Measurements from ENCODE around the gene CD276.

Gene CD276

DNA sequence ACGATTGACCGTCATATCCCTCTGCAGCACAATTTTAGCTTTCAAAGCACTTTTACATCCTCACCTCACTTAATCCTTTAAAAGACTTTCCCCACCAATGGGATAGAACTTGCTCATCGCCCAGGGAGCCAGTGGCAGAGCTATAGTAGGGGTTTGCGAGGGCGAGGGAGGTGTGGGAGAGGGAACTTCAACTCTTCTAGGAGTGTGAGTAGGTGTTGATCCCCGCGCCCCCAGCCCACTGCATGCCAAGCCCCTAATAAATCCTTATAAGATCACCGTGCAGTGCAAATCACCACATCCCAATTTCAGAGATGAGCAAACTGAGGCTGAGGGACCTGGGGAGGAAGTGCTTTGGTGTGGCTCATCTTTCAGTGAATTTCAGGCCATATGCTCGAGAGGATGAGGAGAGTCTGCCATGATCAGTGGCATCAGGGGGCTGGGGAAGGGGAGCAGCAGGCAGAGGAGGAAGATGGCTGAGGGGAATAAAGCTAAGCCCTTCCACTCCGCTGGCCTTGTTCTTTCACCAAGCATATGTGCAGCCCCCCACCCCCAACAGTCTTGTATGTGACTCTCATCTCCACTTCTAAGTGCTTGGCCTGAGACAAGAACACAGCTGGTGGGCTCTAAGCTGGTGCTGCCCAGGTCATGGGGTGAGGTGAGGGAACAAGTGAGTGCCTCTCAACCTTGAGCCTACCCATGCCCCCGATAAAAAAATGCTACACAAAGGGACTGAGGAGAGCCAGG, 63.8 kb downstream of the CD276 start:
- DNase-seq (ENCODE audit: low spot score): no peak

DNA sequence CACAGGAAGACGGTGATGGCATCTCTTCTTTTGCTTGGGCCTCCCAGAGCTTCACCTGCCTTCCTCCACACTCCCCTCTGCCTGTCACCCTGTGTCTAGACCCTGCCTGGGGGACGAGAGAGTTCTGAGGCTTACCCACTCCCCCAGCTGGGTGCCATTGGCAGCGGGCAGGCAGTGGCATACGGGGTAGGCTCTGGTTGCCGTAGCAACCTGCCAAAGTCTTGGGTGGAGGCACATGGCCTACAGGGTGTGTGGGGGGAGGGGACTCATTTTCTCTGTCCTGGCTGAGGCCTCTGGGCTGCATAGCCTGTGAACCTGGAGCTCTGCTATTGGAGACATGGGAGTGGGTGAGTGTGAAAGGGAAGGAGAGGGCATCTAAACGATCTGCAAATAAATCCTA, 64.5 kb downstream of the CD276 start:
- DNase-seq (ENCODE audit: low spot score): peak; percentile 38

DNA sequence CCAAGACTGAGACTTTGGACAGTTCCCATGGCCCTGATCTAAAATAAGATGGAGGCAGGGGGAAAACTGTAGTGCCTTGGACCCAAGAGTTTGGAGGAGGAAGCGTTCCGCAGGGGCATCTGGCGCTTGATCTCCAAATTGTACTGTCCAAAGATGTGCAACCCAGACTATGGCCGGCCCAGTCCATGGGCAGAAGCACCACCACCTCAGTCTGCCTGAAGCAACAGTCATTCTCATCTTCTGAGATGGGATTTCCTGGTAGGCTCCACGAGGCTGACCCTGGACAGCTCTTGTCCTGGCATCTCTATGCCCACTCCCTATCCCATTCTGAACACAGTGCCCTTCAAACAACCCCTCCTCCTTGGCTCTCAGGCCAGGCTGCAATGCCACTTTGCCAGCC, 65.3 kb downstream of the CD276 start:
- DNase-seq (ENCODE audit: low spot score): no peak

DNA sequence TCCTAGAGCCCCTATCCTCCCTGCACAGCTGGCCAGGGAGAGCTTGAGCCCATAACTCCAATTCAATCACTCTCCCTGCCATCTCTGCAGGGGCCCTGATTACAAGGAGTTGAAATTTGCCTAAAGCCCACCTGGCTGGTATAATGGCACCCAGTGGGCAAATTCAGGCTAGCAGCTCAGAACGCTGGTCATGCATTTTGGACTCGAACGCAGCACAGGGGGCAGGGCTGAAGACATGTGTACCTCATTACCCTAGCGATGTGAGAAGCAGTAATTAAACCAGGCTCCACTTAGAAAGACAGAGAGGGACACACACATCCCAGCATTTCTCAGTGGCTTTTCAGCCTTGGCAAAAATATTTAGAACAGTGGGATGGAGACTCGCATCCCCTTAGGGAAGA, 65.8 kb downstream of the CD276 start:
- no peak for DNase-seq (ENCODE audit: low spot score)

DNA sequence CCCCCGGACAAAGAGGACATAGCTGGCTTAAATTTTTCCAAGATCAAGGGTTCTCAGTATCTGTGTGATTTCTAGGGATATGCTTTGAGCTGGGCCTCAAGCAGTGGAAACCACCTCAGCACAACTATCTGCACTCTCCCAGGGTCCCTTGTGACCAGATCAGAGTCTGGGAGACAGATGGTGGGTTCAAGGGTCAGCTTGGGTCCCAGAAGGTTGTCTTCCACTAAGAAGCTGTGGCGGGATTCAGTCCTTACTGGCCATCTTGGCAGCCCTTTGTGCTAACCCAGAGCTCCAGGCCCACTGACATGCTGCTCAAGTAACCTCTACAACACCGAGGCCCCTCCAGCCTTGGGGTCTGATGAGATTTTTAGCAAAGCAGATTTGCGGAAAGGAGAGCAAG, 66.3 kb downstream of the CD276 start:
- no peak for DNase-seq (ENCODE audit: low spot score)

DNA sequence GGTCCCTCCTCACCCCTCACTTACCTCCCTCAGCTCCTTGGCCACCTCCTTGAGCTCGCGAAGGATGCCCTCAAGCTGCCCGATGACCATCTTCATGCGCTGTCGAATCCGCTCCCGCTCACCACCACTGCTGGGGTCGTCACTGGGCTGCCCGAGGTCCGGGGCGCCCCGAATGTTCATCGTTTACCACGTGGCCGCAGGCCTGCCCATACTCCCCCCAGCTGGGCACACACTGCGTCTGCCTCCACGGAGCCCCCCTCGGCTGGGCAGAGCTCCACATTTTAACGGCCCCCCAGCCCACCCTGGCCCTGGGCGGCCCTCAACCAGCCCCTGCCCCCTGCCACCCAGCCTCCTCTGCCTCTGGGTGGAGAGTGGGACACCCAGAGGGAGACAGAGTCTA, 66.8 kb downstream of the CD276 start:
- no peak for DNase-seq (ENCODE audit: low spot score)

DNA sequence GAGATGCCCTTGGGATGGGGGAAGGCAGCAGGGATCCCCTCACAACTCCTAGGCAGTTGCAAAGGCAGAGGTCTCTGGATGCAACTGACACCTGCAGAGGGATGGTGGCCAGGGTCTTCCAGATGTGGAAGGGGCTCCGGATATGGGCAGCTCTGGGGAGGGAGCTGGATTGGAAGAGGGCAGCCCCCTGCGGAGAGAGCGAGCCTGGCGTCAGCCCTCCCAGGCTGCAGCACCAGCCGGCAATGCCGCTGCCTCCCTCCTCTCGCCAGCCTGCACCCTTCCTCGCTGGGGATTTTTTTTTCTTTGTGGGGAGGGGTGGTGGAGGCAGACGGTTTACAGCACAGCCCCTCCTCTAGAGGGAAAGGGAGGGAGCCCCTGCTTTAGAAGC, 67.3 kb downstream of the CD276 start:
- no peak for DNase-seq (ENCODE audit: low spot score)

DNA sequence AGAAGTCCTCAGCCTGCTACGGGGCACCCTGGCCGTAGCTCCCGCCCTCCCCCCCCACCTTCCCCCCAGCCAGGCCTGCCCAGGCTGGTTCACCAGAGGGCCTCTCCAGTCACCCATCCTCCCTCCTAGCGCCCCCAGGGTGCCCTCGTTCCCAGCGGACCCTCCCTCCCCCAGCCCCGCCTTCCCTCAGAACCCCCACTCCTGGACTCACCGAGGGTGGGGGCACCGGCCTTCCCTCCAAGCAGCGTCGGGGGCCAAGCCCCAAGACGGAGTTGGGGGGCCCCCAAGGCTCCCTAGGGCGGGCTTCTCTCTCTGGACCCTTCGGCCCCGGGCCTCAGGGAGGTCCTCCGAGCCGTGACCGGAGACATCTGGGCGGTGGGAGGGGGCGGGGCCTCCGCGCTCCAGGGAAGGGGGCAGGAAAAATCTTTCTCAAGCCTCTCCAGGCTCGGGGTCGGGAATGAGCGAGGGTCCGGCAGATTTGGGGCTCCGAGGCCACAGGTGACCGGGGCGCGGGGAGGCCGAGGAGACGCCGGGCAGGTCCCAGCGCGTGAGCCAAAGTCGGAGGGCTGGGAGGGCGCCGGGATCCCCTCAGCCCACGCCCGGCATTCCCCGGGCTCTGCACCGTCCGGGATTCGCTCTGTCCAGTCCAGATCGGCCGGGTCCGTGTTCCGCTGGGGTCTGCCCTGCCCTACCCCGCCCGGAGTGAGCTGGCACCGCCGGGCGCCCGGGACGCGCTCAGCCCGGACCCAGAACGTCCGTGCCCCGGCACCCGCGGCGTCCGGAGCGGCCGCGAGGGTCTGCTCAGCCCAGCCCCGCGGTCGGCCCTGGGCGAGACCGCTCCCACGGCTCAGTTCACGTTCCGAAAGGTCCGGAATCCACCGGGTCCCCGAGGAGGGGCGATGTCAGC, 68.0 kb downstream of the CD276 start:
- DNase-seq (ENCODE audit: low spot score): no peak

DNA sequence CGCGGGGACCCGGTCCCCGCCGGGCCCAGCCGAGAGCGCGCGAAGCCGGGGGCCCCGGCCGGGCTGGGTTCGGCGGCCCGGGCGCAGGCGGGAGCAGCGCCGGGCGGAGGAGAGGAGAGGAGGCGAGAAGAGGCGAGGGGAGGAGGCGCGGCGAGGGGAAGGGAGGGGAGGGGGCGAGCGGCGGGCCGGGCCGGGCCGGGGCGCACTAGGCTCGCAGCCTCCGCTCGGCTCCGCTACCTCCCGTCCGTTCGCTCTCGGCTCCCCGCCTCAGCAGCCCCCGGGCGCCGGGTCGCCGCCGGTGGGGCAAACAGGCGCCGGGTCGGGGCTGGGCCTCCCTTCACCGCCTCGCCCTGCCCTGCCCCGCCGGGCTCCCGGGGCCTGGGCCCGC, 68.6 kb downstream of the CD276 start:
- DNase-seq (ENCODE audit: low spot score): no peak

DNA sequence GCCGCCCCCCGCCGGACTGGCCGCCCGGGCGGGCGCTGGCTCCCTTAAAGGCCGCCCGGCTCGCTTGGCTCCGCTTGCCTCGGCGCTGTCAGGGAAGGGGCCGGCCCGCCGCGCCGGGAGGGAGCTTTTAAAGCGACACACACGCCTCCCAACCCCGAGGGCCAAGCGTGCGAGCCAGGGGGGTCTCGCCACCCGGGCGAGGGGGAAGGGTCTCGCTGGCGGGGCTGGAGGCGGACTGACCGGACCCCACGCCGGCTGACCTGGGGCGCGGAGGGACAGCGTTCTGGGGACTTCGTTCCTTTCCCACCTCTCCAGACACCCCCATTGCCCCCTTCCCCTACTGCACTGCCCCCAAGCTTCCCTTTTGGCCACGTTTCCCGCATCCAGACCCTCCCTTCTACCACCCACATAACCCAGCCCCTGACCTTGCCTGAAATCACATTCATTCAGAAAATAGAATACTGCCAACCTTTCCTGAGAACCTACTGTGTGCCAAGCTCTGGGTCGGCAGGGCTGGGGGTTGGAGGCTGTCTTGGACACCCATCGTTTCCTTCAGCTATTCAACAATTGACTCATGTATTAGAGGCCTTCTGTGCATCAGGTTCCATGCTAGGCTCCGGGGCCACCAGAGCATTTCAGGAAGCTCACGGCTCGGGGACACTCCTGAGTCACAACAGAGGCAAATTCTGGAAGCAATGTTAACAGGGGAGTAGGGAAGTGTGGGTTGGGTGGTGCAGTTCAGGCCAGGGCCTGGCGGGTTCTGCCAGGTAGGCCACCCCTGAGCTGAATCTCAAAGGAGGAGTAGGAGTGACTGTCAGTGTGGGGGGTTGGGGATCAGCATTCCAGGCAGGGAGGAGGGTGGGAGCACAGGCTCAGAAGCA, 69.3 kb downstream of the CD276 start, which contains the start of gene INSYN1:
TSS of gene INSYN1 (minus strand) at position 102 of the 881 bp plus-strand sequence. CDS start 2,221 bp downstream, outside the sequence.
- DNase-seq (ENCODE audit: low spot score): no peak

DNA sequence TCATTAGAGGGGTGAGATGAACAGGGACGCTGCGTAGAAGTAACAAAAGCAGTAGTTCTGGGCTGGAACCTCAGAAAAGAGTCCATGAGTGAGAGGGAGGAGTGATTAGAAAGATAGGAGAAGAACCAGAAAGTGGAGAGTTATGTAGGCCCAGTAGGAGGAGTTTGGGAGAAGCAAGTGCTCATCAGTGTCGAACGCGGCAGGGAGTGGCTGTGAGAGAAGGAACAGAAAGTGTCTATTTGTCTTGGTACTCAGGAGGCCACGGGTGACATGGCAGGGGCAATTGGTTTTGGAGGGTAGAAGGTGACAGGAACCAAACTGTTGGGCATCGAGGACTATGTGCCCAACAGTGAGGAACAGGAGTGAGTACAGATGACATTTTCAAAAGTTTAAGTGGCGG, 70.3 kb downstream of the CD276 start:
- DNase-seq (ENCODE audit: low spot score): no peak

DNA sequence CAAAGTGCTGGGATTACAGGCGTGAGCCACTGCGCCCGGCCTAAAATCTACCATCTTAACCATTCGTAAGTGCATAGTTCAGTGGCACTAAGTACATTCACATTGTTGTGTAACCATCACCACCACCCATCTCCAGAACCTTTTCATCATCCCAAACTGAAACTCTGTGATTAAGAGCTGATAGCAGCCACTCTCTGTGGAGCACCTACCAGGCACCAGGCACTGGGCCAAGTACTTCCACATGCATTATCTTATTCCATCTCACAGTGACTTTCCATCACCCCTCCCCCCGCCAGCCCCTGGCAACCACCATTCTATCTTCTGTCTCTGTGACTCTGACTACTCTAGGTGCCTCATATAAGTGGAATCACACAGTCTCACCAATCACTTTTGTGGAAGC, 71.3 kb downstream of the CD276 start:
- DNase-seq (ENCODE audit: low spot score): no peak

DNA sequence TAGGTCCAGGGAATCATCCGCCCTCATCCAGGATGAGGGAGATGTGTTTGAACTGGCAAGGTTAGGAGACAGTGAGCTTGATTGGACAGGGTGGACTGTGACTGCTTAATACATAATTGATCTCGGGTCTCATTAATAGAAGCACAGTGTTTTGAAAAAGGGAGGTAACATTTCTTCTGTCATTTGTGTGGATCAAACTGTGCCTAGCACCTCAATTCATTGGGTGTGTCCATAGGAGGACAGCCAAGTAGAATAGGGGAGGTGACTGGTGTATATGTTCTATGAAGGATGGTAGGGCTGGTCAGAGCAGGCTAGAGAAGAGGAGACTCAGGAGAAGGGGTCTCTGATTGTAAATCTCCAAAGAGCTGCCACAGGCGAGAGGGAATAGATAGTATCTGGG, 71.8 kb downstream of the CD276 start:
- DNase-seq (ENCODE audit: low spot score): no peak

DNA sequence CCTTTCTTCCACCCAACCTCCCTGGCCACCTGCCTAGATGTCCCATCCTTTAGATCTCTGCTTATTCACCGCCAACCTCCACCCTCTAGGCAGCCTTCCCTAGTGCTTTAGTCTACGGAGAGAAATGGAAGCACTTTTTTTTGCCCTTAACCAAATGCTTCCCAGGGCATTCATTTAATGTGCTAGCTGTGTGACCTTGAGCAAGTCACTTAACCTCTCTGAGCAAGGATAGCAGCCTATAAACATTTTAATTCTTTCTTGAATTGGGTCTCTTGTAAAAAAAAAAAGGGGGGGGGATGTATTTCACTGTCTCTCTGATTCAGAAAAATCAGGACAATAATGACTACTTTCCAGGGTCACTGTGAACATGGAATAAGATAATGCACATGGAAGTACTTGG, 72.2 kb downstream of the CD276 start:
- no peak for DNase-seq (ENCODE audit: low spot score)

DNA sequence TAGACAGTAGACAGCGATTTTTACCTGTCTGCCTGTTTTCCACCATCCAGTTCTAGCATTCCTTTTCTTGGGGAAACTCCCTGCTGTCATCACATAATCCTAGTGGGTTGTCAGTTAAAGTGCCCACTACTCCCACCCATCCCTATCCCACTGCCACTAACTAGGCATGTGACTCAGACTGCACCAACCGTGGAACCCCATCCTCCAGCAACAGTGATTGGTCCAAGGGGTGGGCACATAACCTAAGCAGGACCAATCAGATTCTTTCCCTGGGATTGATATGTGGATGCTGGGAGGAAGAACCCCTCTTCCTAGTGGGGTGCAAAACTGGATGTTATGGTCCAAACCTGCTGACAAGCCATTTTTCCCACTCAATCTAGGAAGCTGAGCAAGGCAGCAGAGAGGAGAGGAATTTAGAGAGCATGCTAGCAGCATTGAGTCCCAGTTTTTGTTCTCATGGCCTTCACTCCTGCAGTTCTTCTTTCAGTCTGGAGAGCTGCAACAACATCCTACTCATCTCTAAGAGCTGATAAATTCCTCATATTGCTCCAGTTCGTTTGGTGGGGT, 72.8 kb downstream of the CD276 start:
- DNase-seq (ENCODE audit: low spot score): no peak

DNA sequence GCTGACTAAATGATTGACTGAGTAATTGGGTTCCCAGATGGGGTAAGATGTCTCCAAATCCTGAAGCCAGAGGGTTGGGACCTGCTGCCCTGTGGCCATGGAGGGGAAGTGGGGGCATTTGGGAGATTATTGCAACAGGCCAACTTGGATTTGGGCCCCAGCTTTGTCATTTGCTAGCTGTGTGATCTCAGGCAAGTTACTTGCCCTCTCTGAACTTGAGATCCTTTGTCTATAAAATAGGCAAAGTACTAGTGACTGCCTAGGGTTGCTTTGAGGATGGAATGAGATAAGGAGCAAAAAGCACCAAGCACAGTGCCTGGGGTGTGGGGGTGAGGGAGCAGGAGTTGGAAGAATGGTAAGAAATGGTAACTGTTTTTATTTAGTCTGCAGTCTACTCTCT, 73.4 kb downstream of the CD276 start:
- no peak for DNase-seq (ENCODE audit: low spot score)

DNA sequence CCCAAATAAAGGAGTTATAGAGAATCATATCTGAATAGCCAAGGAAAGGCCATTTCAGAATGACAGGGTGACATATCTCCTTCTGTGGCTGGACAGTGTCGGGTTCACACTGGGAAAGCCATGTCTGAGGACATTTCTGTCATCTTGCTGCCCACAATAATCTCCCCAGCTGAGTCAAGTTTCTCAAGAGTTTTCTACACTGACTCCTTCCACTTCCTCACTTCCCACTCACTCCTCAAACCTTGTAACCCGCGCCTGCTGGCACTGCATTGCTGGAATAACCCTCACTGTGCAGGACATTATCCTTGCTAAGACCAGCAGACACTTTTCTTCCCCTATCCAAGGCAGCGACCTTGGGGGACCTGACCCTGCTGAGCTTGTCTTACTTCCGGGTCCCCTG, 74.3 kb downstream of the CD276 start:
- DNase-seq (ENCODE audit: low spot score): no peak

DNA sequence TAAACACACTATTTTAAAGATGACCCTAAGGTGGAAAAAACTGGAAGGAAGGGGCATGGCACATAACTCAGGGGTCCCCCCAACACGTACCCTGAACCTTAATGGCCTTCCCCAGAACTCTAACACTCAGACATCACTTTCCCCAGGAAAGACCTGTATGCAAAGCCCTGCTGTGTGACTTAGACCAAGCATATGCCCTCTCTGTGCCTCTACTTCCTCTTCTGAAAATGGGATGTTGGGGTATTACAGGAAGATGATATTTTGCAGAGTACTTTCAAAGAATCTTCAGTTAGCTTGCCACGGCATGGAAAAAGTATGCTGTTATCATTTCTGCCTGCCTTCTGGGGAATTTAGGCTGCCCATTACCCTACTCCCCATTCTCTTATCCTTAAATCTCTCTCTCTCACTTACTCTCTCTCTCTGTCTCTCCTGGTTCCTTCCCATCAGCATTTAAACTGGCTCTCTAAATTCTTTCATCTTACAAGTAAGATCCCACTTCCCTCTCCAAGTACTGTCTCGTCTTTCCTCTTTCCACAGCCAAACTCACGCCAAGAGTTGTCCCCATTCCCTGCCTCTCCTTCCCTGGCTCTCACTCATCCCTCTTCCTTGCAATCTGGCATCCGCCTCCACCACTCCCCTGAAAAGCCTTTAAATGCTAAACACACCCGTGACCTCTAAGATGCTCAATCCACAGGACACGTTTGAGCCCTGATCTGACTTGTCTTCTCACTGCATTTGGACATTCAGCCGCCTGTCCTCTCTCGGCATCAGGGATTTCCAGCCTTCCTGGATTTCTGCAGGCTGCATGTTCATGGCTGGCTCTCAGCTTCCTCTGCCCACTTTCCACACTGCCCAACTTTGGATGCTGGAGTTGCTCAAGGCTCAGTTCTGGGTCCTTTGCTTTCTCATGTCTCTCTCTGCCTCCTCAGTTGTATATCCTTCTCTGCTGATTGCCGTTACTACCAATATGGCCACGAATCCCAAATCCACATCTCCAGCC, 76.4 kb downstream of the CD276 start:
- no peak for DNase-seq (ENCODE audit: low spot score)

DNA sequence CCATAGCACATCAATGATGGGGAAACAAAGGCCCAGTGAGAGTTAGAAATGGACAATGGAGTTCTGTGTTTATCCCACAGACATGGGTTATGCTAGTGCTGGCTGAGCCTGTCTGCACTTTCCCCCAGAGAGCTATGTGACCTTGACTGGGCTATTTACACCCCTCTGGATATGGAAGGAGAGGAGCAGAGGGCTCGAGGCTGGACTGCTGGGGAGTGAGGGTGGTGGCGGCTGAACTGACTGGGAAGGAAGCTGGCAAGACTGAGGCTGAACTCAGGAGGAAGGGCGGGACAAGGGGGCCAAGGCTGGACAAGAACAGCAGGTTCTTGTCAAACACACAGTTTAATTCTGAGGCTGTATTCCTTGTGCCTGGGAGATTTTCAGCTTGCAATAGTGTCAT, 79.7 kb downstream of the CD276 start:
- DNase-seq (ENCODE audit: low spot score): no peak
